Activated CD4-positive, alpha-beta memory T cell treated with anti-CD3 and anti-CD28 coated beads, Interleukin-2, amount 10 ng/mL, durations not matched to agents 7 days and 5 days (primary cell): ENCODE results near the gene NCK2. TPM values are rescaled to one million over a fixed set of nuclear protein-coding genes. Genes with fewer than 3 reads are reported as not detected.

Source experiments
- CTCF ChIA-PET: fragments of 350-600 bp; sonication (Branson Sonifier 250); formaldehyde crosslinking; loops from one replicate; lab custom pipeline; 2021; ENCODE audit warnings: antibody characterized with exemption, inconsistent platforms; lab: Charles Lee
- POLR2A ChIA-PET: fragments of 350-600 bp; sonication (Branson Sonifier 250); formaldehyde crosslinking; loops from one replicate; lab custom pipeline; 2021; ENCODE audit warnings: antibody characterized with exemption; lab: Charles Lee
- DNase-seq: peaks from one replicate; pipeline ENCODE4 v3.0.0-alpha.2; 2020
- H3K27ac Mint-ChIP-seq: one replicate; pipeline ENCODE4 v1.8.0; 2021; ENCODE audit warnings: mild to moderate bottlenecking, mixed read lengths
- H3K27me3 Mint-ChIP-seq: one replicate; pipeline ENCODE4 v1.8.0; 2021; ENCODE audit warnings: mixed read lengths
- H3K36me3 Mint-ChIP-seq: one replicate; pipeline ENCODE4 v1.8.0; 2021; ENCODE audit warnings: low read depth, mixed read lengths
- H3K4me1 Mint-ChIP-seq: one replicate; pipeline ENCODE4 v1.8.0; 2021; ENCODE audit warnings: mixed read lengths
- H3K4me3 Mint-ChIP-seq: one replicate; pipeline ENCODE4 v1.8.0; 2021; ENCODE audit warnings: mild to moderate bottlenecking, mixed read lengths
- H3K9me3 Mint-ChIP-seq: one replicate; pipeline ENCODE4 v1.8.0; 2021; ENCODE audit warnings: mixed read lengths
- total RNA-seq, 2 experiments: library from RNA; stranded (reverse); gene quantifications; one replicate each; pipeline ENCODE4 v1.2.3, GENCODE V29; 2021

NCK2 gene
- total RNA-seq, 2 experiments from 2014 or later, result 70.8 to 75.9 TPM

- H3K4me1 Mint-ChIP-seq, result peaks cover 21% of the 10 kb centered on the region
- CTCF ChIA-PET, result interaction anchor here (1.0 to 1.6 kb wide), 2 partner anchors 8 to 16 kb away, joined by 3 read pairs; no protein-coding TSS in a partner anchor
- peaks cover 5% of the 10 kb centered on the region for H3K36me3 Mint-ChIP-seq
- DNase-seq, result no peak
- POLR2A ChIA-PET, result interaction anchor here (1.2 to 2.1 kb wide), 2 partner anchors 16 to 23 kb away, joined by 4 to 8 read pairs; no protein-coding TSS in a partner anchor
- H3K4me3 Mint-ChIP-seq, result no peak overlapping the region
- peak overlapping the region; percentile 65 for H3K27ac Mint-ChIP-seq
- peaks cover 2% of the 10 kb centered on the region for H3K27me3 Mint-ChIP-seq
- H3K9me3 Mint-ChIP-seq, result peaks cover 11% of the 10 kb centered on the region
Measured at GRCh38 chr2:105722726-105723297, 21.9 kb upstream of the NCK2 start.

DNA sequence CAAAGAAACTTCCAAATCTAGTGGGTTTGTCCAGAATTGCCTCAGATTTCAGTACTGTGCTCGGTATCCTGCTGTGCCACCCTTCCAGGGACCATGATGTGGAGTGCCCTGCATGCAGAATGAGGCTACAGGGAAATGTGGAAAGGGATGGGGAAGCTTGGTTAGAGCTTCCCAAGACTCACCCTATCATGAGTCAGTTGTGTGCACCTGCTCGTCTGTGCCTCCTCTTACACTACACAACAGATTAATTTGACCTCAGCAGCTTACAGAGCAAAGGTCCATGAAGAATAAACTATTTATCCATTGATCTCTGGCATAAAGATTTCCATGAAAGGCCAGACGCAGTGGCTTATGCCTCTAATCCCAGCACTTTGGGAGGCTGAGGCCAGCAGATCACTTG lies 21.3 kb upstream of the NCK2 start:
- Mint-ChIP-seq H3K4me3 (no peak overlapping the region), H3K4me1 (peaks cover 21% of the 10 kb centered on the region), H3K27me3 (no peaks in the 10 kb centered on the region), H3K9me3 (peaks cover 11% of the 10 kb centered on the region), H3K27ac (peak overlapping the region; percentile 10), H3K36me3 (peaks cover 5% of the 10 kb centered on the region)
- ChIA-PET CTCF (interaction anchor here (1.6 kb wide), 1 partner anchor 15 kb away, joined by 3 read pairs; no protein-coding TSS in a partner anchor), POLR2A (interaction anchor here (2.1 kb wide), 1 partner anchor 23 kb away, joined by 8 read pairs; no protein-coding TSS in a partner anchor)
- DNase-seq, result no peak

- Mint-ChIP-seq H3K9me3 (peaks cover 11% of the 10 kb centered on the region), H3K27me3 (no peaks in the 10 kb centered on the region), H3K36me3 (peaks cover 5% of the 10 kb centered on the region), H3K4me3 (no peak overlapping the region), H3K4me1 (peaks cover 21% of the 10 kb centered on the region), H3K27ac (no peak overlapping the region)
- no peak for DNase-seq
- CTCF ChIA-PET, result interaction anchor here (1.0 kb wide), 1 partner anchor 180 kb away, joined by 3 read pairs; no protein-coding TSS in a partner anchor
- POLR2A ChIA-PET, result interaction anchor here (1.1 kb wide), 1 partner anchor 13 kb away, joined by 4 read pairs; no protein-coding TSS in a partner anchor
Measured at GRCh38 chr2:105725388-105725787, 19.3 kb upstream of the NCK2 start.

DNA sequence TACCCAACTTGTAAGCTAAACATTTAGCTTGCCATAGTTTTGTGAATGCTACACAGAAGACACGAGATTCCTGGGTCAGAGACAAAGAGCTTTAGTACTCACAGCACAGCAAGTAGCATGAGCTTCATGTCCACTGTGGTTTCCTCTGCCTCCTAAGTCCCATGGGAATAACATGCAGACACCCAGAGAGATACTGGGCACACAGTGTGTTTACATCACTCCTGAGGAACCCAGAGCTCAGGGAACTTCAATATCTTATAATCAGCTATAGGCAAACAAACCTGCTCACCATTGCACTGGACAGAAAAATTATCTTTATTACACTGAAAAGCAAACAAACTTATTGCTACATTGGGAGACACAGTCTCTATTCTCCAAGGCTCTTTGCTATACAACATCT lies 14.5 kb upstream of the NCK2 start:
- DNase-seq, result no peak
- ChIA-PET POLR2A (no interaction called here), CTCF (interaction anchor here (0.6 to 1.6 kb wide), 2 partner anchors 8 to 57 kb away, joined by 3 read pairs; no protein-coding TSS in a partner anchor)
- no peak overlapping the region for H3K4me3 Mint-ChIP-seq
- peaks cover 23% of the 10 kb centered on the region for H3K4me1 Mint-ChIP-seq
- no peaks in the 10 kb centered on the region for H3K27me3 Mint-ChIP-seq
- H3K9me3 Mint-ChIP-seq, result peaks cover 11% of the 10 kb centered on the region
- H3K27ac Mint-ChIP-seq, result no peak overlapping the region
- H3K36me3 Mint-ChIP-seq, result peaks cover 5% of the 10 kb centered on the region

DNA sequence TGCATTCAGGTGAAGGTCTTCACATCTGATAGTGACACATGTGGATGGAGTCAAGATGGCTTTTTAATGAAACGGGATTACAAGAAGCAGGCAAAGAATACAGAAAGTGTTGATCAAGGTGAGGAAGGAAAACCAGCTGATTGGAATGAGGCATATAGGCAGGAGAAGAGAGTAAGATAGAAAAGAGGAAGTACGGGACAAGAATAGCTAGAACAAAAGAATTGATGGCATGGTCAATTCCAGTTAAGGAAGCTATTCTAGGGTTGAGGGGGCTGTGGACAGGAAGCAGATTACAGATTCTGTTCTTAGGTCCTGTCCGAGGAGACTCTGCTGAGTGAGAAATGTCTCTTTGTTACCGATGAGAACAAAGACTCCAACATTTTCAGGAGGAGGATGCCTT lies 13.2 kb upstream of the NCK2 start:
- Mint-ChIP-seq H3K27me3 (no peaks in the 10 kb centered on the region), H3K4me1 (peaks cover 32% of the 10 kb centered on the region), H3K4me3 (no peak overlapping the region), H3K36me3 (peaks cover 5% of the 10 kb centered on the region), H3K27ac (no peak overlapping the region), H3K9me3 (peaks cover 10% of the 10 kb centered on the region)
- DNase-seq, result no peak
- ChIA-PET POLR2A (no interaction called here), CTCF (interaction anchor here (1.4 to 1.6 kb wide), 2 partner anchors 9 to 56 kb away, joined by 3 read pairs; no protein-coding TSS in a partner anchor)

DNA sequence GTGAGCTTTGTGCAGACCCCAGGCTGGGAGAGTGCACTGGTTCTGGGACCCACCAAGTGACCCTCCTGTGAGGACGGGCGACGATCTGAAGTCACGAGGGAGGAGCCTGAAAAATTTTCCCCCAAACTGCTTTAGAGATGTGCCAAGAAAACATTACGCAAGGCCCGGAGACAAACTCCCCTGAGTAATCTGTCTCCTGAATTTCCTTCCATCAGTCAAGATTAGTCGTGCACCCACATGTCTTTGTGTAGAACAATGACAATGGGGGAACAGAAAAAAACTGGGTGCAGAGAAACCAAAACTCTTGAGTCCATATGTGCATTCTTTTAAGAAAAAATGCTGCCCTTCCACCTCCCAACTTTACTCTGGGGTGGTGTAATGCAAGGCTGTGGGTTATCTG lies 12.6 kb upstream of the NCK2 start:
- ChIA-PET CTCF (interaction anchor here (1.6 kb wide), 1 partner anchor 55 kb away, joined by 3 read pairs; no protein-coding TSS in a partner anchor), POLR2A (no interaction called here)
- H3K4me3 Mint-ChIP-seq, result no peak overlapping the region
- H3K9me3 Mint-ChIP-seq, result peaks cover 4% of the 10 kb centered on the region
- H3K27ac Mint-ChIP-seq, result no peak overlapping the region
- no peaks in the 10 kb centered on the region for H3K36me3 Mint-ChIP-seq
- peaks cover 32% of the 10 kb centered on the region for H3K4me1 Mint-ChIP-seq
- no peak for DNase-seq
- H3K27me3 Mint-ChIP-seq, result no peaks in the 10 kb centered on the region

- peaks cover 37% of the 10 kb centered on the region for H3K4me1 Mint-ChIP-seq
- no peaks in the 10 kb centered on the region for H3K9me3 Mint-ChIP-seq
- H3K36me3 Mint-ChIP-seq, result no peaks in the 10 kb centered on the region
- no peak overlapping the region for H3K4me3 Mint-ChIP-seq
- H3K27me3 Mint-ChIP-seq, result no peaks in the 10 kb centered on the region
- DNase-seq, result no peak
- H3K27ac Mint-ChIP-seq, result no peak overlapping the region
- ChIA-PET POLR2A (interaction anchor here (0.9 kb wide), 1 partner anchor 8 kb away, joined by 3 read pairs; no protein-coding TSS in a partner anchor), CTCF (no interaction called here)
Measured at GRCh38 chr2:105732955-105733607, 11.6 kb upstream of the NCK2 start.

DNA sequence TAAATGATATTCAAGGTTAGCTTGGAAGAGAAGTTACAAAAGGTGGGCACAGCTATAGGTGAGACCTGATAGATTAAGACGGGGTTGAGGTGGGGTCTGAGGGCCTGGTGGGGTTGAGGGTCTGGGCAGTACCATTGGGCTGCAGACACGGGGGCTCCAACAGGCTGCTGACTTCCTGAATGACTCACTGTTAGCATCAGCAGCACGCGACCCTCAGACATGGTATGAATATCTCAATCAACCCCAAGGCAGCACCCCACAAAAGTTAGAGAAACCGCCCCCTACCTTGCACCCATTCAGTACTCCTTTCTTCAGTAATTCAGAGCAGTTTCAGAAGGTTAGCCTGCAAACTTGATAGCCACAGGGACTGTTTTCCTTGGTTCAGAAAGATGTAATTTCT lies 10.8 kb upstream of the NCK2 start:
- H3K9me3 Mint-ChIP-seq, result no peaks in the 10 kb centered on the region
- POLR2A ChIA-PET, result interaction anchor here (0.9 to 1.1 kb wide), 2 partner anchors 9 to 13 kb away, joined by 3 read pairs; no protein-coding TSS in a partner anchor
- CTCF ChIA-PET, result no interaction called here
- peaks cover 45% of the 10 kb centered on the region for H3K4me1 Mint-ChIP-seq
- H3K36me3 Mint-ChIP-seq, result no peaks in the 10 kb centered on the region
- H3K27me3 Mint-ChIP-seq, result no peaks in the 10 kb centered on the region
- no peak for DNase-seq
- no peak overlapping the region for H3K27ac Mint-ChIP-seq
- no peak overlapping the region for H3K4me3 Mint-ChIP-seq

DNA sequence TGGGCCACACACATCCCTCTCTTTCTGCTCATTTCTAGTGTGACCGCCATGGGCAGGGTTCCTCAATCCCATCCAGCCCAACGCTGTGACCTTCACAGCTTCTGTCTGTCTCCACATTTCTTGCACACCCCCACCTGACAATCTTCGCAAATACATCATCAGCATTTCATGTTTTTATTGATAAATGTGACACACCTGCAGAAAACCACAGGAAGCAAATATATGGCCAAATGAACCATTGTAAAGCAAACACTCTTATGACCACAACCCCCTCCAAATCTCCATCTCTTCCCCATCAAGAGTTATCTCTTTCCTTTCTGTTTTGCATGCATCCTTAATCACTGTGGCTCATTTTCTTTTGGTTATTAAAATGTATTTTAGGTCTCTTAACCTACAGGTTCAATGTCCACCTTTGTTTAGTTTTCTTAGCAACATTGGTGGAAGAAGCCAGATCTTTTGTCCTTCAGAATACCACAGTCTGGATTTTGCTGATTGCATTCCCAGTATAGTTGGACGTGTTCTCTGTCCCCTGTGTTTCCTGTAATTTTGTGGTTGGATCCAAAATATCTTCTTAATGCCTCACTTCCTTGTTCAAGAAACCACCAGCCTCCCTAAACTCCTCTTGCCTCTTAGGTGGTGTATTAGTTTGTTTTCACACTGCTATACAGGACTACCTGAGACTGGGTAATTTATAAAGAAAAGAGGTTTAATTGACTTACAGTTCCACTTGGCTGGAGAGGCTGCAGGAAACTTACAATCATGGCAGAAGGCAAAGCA lies 9.8 kb upstream of the NCK2 start:
- H3K36me3 Mint-ChIP-seq, result peaks cover 7% of the 10 kb centered on the region
- CTCF ChIA-PET, result no interaction called here
- peaks cover 55% of the 10 kb centered on the region for H3K4me1 Mint-ChIP-seq
- no peak overlapping the region for H3K27ac Mint-ChIP-seq
- no peaks in the 10 kb centered on the region for H3K9me3 Mint-ChIP-seq
- POLR2A ChIA-PET, result interaction anchor here (0.9 to 1.1 kb wide), 2 partner anchors 10 to 12 kb away, joined by 3 read pairs; no protein-coding TSS in a partner anchor
- no peak overlapping the region for H3K4me3 Mint-ChIP-seq
- DNase-seq, result no peak
- no peaks in the 10 kb centered on the region for H3K27me3 Mint-ChIP-seq

GRCh38 chr2:105736145-105736544 lies 8.6 kb upstream of the NCK2 start:
- Mint-ChIP-seq H3K36me3 (peaks cover 10% of the 10 kb centered on the region), H3K4me1 (peaks cover 64% of the 10 kb centered on the region), H3K4me3 (no peak overlapping the region), H3K27ac (no peak overlapping the region), H3K9me3 (no peaks in the 10 kb centered on the region), H3K27me3 (no peaks in the 10 kb centered on the region)
- POLR2A ChIA-PET, result interaction anchor here (1.0 to 1.5 kb wide), 2 partner anchors 10 to 13 kb away, joined by 3 to 5 read pairs; no protein-coding TSS in a partner anchor
- CTCF ChIA-PET, result interaction anchor here (1.2 kb wide), 1 partner anchor 50 kb away, joined by 3 read pairs; no protein-coding TSS in a partner anchor
- DNase-seq, result no peak

DNA sequence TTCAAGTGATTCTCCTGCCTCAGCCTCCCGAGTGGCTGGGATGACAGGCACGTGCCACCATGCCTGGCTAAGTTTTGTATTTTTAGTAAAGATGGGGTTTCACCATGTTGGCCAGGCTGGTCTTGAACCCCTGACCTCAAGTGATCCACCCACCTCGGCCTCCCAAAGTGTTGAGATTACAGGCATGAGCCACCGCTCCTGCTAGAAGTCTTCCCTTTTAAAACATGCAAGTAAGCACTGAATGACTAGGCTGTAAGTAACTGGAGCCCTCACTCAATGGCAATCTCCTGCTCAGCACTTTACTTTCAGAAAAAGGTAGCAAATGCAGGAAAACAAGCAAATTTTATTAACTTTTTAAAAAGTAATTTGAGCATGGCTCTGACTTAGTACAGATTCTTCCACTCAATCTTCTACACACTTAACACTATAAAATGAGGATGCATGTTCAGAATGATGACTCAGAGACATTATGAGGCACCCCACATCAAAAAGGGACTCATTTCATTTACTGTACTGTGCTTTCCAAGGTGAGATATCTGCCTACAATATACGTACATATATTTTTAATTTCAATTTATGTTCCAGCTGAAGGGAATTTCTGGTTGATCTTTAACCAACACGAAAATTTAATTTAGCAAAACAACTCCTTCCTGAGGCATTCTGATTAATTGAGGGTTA lies 6.6 kb upstream of the NCK2 start:
- no peaks in the 10 kb centered on the region for H3K9me3 Mint-ChIP-seq
- peak overlapping the region; percentile 43 for H3K4me3 Mint-ChIP-seq
- H3K4me1 Mint-ChIP-seq, result peaks cover 80% of the 10 kb centered on the region
- H3K36me3 Mint-ChIP-seq, result peaks cover 10% of the 10 kb centered on the region
- H3K27ac Mint-ChIP-seq, result peak overlapping the region; percentile 96
- DNase-seq, result no peak
- ChIA-PET POLR2A (interaction anchor here (0.8 to 1.5 kb wide), 15 partner anchors 9 to 359 kb away, joined by 3 to 16 read pairs (median 4); no protein-coding TSS in a partner anchor), CTCF (interaction anchor here (0.7 to 1.1 kb wide), 5 partner anchors 8 to 17 kb away, joined by 3 read pairs; no protein-coding TSS in a partner anchor)
- no peaks in the 10 kb centered on the region for H3K27me3 Mint-ChIP-seq
